OCI-LY7 (cell line): ENCODE results near the gene TMC8. TPM values are rescaled to one million over a fixed set of nuclear protein-coding genes. Genes with fewer than 3 reads are reported as not detected.

Experiments used
- BruUV-seq: library from RNA; stranded (reverse); fragments of 400-500 nt; replicated peaks from 2 replicates; lab custom pipeline; 2021; lab: Mats Ljungman, UMichigan
- CTCF ChIA-PET: fragments of 300-600 bp; sonication (Branson Sonifier 250); formaldehyde crosslinking; loops from one replicate; lab custom pipeline; 2022; ENCODE audit warnings: antibody characterized with exemption; ENCODE audit not compliant: unreplicated experiment; lab: Charles Lee
- POLR2A ChIA-PET: fragments of 300-600 bp; sonication (Branson Sonifier 250); formaldehyde crosslinking; loops from one replicate; lab custom pipeline; 2022; ENCODE audit warnings: antibody characterized with exemption; lab: Charles Lee
- DNase-seq: peaks from one replicate; pipeline ENCODE4 v3.0.0-alpha.2; 2015; ENCODE audit warnings: low spot score
- H2AFZ ChIP-seq: fragments of 200-600 bp; sonication (generic), shearing (Covaris generic); 2 replicates; pipeline ENCODE4 v1.6.1; 2014; ENCODE audit warnings: mild to moderate bottlenecking, antibody characterized with exemption, low read length, moderate library complexity
- H3K27ac ChIP-seq: fragments of 200-600 bp; sonication (generic); 2 replicates; pipeline ENCODE4 v1.5.1; 2014; ENCODE audit warnings: mixed run types, low read depth, mild to moderate bottlenecking, moderate library complexity, low read length, inconsistent platforms; ENCODE audit not compliant: poor library complexity, severe bottlenecking
- H3K36me3 ChIP-seq: fragments of 200-600 bp; sonication (generic); 2 replicates; pipeline ENCODE4 v1.6.1; 2014; ENCODE audit warnings: mild to moderate bottlenecking, antibody characterized with exemption, low read length, moderate library complexity, mixed read lengths; ENCODE audit not compliant: insufficient read depth
- H3K4me1 ChIP-seq: fragments of 200-600 bp; sonication (generic); 2 replicates; pipeline ENCODE4 v1.5.1; 2014; ENCODE audit warnings: mild to moderate bottlenecking, low read length; ENCODE audit not compliant: insufficient read depth, poor library complexity, severe bottlenecking
- H3K4me2 ChIP-seq: fragments of 200-600 bp; sonication (generic); 2 replicates; pipeline ENCODE4 v1.6.1; 2014; ENCODE audit warnings: mild to moderate bottlenecking, low read length
- H3K4me3 ChIP-seq: fragments of 200-600 bp; sonication (generic); 2 replicates; pipeline ENCODE4 v1.5.1; 2014; ENCODE audit warnings: mild to moderate bottlenecking, low read depth, low read length; ENCODE audit not compliant: poor library complexity, severe bottlenecking
- H3K79me2 ChIP-seq: fragments of 200-600 bp; sonication (generic); 2 replicates; pipeline ENCODE4 v1.6.1; 2016; ENCODE audit warnings: low read depth, mild to moderate bottlenecking, low read length, moderate library complexity, mixed read lengths; ENCODE audit not compliant: insufficient read depth
- H3K9me2 ChIP-seq: fragments of 200-600 bp; sonication (generic); 2 replicates; pipeline ENCODE4 v1.6.1; 2016; ENCODE audit warnings: mild to moderate bottlenecking, low read length, mixed read lengths; ENCODE audit not compliant: insufficient read depth
- H3K9me3 ChIP-seq: fragments of 200-600 bp; sonication (generic); 2 replicates; pipeline ENCODE4 v1.6.1; 2014; ENCODE audit warnings: mild to moderate bottlenecking, mixed run types, low read length, mixed read lengths
- H4K20me1 ChIP-seq: fragments of 200-600 bp; sonication (generic); 2 replicates; pipeline ENCODE4 v1.6.1; 2014; ENCODE audit warnings: mild to moderate bottlenecking, antibody characterized with exemption, low read length, moderate library complexity, mixed read lengths; ENCODE audit not compliant: insufficient read depth
- CTCF ChIP-seq: fragments of 200-600 bp; sonication (generic); conservative IDR thresholded peaks from 2 replicates; pipeline ENCODE4 v1.5.1; 2014; ENCODE audit warnings: mild to moderate bottlenecking, antibody characterized with exemption, low read length, moderate library complexity, mixed read lengths
- EZH2phosphoT487 ChIP-seq: fragments of 200-600 bp; sonication (generic); IDR thresholded peaks from 2 replicates; pipeline ENCODE4 v1.6.1; 2018; ENCODE audit warnings: low read depth, borderline replicate concordance, mild to moderate bottlenecking, mixed run types, antibody characterized with exemption, low read length, moderate library complexity, mixed read lengths
- intact Hi-C: fragments of 100-400 bp; cut with micrococcal nuclease; formaldehyde crosslinking; loops from one replicate; pipeline ENCODE4 v1.10.0; 2022; ENCODE audit not compliant: unreplicated experiment
- total RNA-seq, 2 experiments: library from RNA; depleted of rRNA in 1 of 2; stranded (reverse); fragments of >200 nt in 1 of 2; shearing (Covaris generic) in 1 of 2; gene quantifications; 2 replicates each; pipeline ENCODE4 v1.2.3, GENCODE V29; 2014 to 2022

Gene TMC8
- total RNA-seq, 2 experiments from 2014 or later, result 83.8 to 236 TPM

- H3K4me1 ChIP-seq, result peaks cover 54% of the 10 kb centered on the region
- POLR2A ChIA-PET, result interaction anchor here (0.6 to 1.1 kb wide), 2 partner anchors 12 to 31 kb away, joined by 3 to 4 read pairs; partner anchors contain the start of gene TK1
- peaks cover 50% of the 10 kb centered on the region for H3K36me3 ChIP-seq
Observed at GRCh38 chr17:78174870-78175642, 44.5 kb downstream of the TMC8 start.

DNA sequence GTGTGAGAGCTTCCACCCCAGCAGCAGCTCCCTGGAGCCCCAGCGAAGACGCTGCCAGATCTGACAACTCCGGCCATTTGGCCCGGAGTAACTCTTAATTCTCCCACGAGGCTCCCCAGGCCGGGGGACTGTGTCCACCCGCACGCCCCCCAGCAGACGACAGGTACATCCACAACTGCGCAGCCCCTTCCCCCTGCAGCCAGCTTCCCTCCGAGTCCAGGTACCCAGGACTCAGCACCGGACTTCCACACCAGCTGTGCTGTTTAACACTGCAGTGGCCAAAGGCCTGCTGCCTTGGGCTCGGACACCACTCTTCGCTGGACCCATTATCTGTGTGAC lies 45.0 kb downstream of the TMC8 start:
- Histone ChIP-seq H3K4me1 (peaks cover 60% of the 10 kb centered on the region), H4K20me1 (no peaks in the 10 kb centered on the region), H3K4me2 (no peak overlapping the region), H3K4me3 (no peak overlapping the region), H3K36me3 (peaks cover 56% of the 10 kb centered on the region), H3K27ac (no peak overlapping the region), H2AFZ (no peak overlapping the region), H3K9me2 (no peaks in the 10 kb centered on the region), H3K9me3 (no peaks in the 10 kb centered on the region), H3K79me2 (no peaks in the 10 kb centered on the region)
- TF ChIP-seq EZH2phosphoT487 (no peak), CTCF (no peak)
- no peak for DNase-seq
- CTCF ChIA-PET, result no interaction called here
- intact Hi-C loops, result no loop called here
- POLR2A ChIA-PET, result interaction anchor here (0.6 to 1.4 kb wide), 3 partner anchors 11 to 48 kb away, joined by 3 to 4 read pairs (median 3); partner anchors contain the start of gene TK1
- BruUV-seq, result no TSS peak

More at GRCh38 chr17:78174870-78175642, 44.5 kb downstream of the TMC8 start:
- Histone ChIP-seq H3K27ac (no peak overlapping the region), H3K4me2 (no peak overlapping the region), H3K9me2 (no peaks in the 10 kb centered on the region), H3K79me2 (no peaks in the 10 kb centered on the region), H3K4me3 (no peak overlapping the region), H2AFZ (no peak overlapping the region), H3K9me3 (no peaks in the 10 kb centered on the region), H4K20me1 (no peaks in the 10 kb centered on the region)
- peak; percentile 53 for DNase-seq
- no TSS peak for BruUV-seq
- intact Hi-C loops, result no loop called here
- peak; percentile 73 for TF ChIP-seq CTCF
- TF ChIP-seq EZH2phosphoT487, result no peak
- CTCF ChIA-PET, result interaction anchor here (0.6 kb wide), 1 partner anchor 9 kb away, joined by 3 read pairs; no protein-coding TSS in a partner anchor
